Bronchial epithelial cell (primary cell): ENCODE results near the gene HVCN1. TPM values are rescaled to one million over a fixed set of nuclear protein-coding genes. Genes with fewer than 3 reads are reported as not detected.

Experiments used
- DNase-seq: peaks from one replicate; pipeline ENCODE4 v3.0.0-alpha.2; 2010; ENCODE audit warnings: low read depth
- FAIRE-seq: peaks from 2 replicates; lab custom pipeline; 2011; peaks lifted over from hg19 to GRCh38; lab: Jason Lieb, UNC
- H3K27me3 ChIP-seq: 2 replicates; pipeline ENCODE4 v1.5.1; 2011; ENCODE audit warnings: low read length; ENCODE audit not compliant: control insufficient read depth, insufficient read depth
- H3K36me3 ChIP-seq: 2 replicates; pipeline ENCODE4 v1.5.1; 2011; ENCODE audit warnings: low read length; ENCODE audit not compliant: control insufficient read depth, insufficient read depth
- H3K4me3 ChIP-seq: 2 replicates; pipeline ENCODE4 v1.5.1; 2011; ENCODE audit warnings: mild to moderate bottlenecking, low read depth, low read length, control low read depth
- CTCF ChIP-seq: IDR thresholded peaks from 2 replicates; pipeline ENCODE4 v1.5.1; 2011; ENCODE audit warnings: mild to moderate bottlenecking, moderate library complexity, low read length, control low read depth, inconsistent platforms; ENCODE audit not compliant: insufficient read depth, severe bottlenecking
- total RNA-seq: library from RNA; depleted of rRNA; stranded (reverse); fragments of >200 nt; gene quantifications from 2 replicates; pipeline ENCODE4 v1.2.1, GENCODE V29; 2014

HVCN1 gene
- total RNA-seq, 1 donor from 2014 or later = 0.53 TPM

DNA sequence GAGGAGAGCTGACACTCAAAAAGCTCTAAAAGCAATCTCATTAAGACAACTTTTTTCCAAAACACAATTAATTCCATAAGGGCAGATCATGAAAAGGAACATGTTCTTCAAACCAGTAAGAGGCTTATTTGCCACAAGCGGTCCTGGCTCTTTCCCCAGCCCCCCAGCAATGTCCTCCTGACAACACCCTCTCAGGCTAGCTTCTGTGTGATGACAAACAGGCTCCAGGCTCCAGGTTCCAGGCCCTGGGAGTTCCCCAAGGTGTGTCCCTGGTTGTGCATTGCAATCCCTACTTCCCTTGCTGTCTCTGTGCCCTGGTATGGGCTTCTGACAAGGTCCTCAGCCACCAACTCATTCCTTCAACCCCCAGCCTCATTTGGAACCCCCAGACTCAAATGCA lies 8.9 kb downstream of the HVCN1 start:
- H3K36me3 ChIP-seq = no peaks in the 10 kb centered on the region
- DNase-seq (peak; percentile 4), FAIRE-seq (no peak)
- no peak for TF ChIP-seq CTCF
- H3K27me3 ChIP-seq = no peaks in the 10 kb centered on the region
- no peak overlapping the region for H3K4me3 ChIP-seq

DNA sequence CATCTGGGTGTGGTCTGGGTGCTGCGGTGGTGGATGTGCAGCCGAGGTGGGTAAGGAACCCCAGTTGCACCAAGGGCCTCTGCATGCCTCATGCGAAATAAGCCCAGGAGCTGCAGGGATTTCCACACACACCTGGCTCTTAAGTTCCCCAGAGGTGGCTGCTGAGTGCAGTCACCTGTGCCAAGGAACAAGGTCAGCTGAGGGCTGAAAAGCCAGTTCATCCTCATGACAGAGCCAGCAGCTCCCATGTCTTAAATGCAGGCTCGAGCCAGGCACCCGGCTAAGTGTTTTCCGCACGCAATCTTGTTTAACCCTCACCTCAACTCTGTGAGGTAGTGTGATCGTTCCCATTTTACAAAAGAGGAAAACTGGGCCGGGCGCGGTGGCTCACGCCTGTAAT lies 9.7 kb downstream of the HVCN1 start:
- no peak for TF ChIP-seq CTCF
- DNase-seq (no peak), FAIRE-seq (no peak)
- Histone ChIP-seq H3K4me3 (no peak overlapping the region), H3K36me3 (no peaks in the 10 kb centered on the region), H3K27me3 (no peaks in the 10 kb centered on the region)

GRCh38 chr12:110677982-110678381 lies 10.9 kb downstream of the HVCN1 start:
- TF ChIP-seq CTCF = no peak
- FAIRE-seq = no peak
- Histone ChIP-seq H3K36me3 (no peaks in the 10 kb centered on the region), H3K27me3 (no peaks in the 10 kb centered on the region), H3K4me3 (no peak overlapping the region)
- no peak for DNase-seq

GRCh38 chr12:110677206-110677911 lies 11.6 kb downstream of the HVCN1 start:
- DNase-seq (no peak), FAIRE-seq (no peak)
- no peak overlapping the region for H3K4me3 ChIP-seq
- no peaks in the 10 kb centered on the region for H3K36me3 ChIP-seq
- TF ChIP-seq CTCF = no peak
- no peaks in the 10 kb centered on the region for H3K27me3 ChIP-seq

- H3K4me3 ChIP-seq = no peak overlapping the region
- H3K27me3 ChIP-seq = no peaks in the 10 kb centered on the region
- TF ChIP-seq CTCF = no peak
- no peaks in the 10 kb centered on the region for H3K36me3 ChIP-seq
- FAIRE-seq (no peak), DNase-seq (no peak)
Observed at GRCh38 chr12:110676171-110676570, 12.7 kb downstream of the HVCN1 start.
